Measurements from ENCODE around the gene SCT. TPM values are rescaled to one million over a fixed set of nuclear protein-coding genes. Genes with fewer than 3 reads are reported as not detected.

The SCT gene
- total and polyA plus RNA-seq, 2 of the 8 experiments (the other 6 are each of a cell fraction or from before 2014, with no cell fraction given) = 1.7 to 2.0 TPM

GRCh38 chr11:578276-579035, 48.5 kb downstream of the SCT start:
- no peak overlapping the region for H3K4ac ChIP-seq (replicated peaks; ENCODE audit: insufficient read length, low read depth, low read length)
- no peak overlapping the region for H4K8ac ChIP-seq (ENCODE audit: extremely low read depth, insufficient read depth, low read length)
- POLR2A ChIA-PET (ENCODE audit: partially characterized antibody) = interaction anchor here (0.7 to 2.6 kb wide), 8 partner anchors 10 to 169 kb away, joined by 3 to 9 read pairs (median 4); partner anchors contain the start of genes LMNTD2, RASSF7 and TALDO1
- H3K4me2 ChIP-seq (ENCODE audit: insufficient read depth in 1 of 2, low read depth in 2 of 2, low read length in 2 of 2) = peak overlapping the region; percentile 91 to 99; a peak in 2 of 4 replicates
- H3K79me1 ChIP-seq (ENCODE audit: low read depth, low read length) = peaks cover 23% of the 10 kb centered on the region
- H2BK15ac ChIP-seq (ENCODE audit: low read length) = no peak overlapping the region
- DNase-seq (ENCODE audit: low read depth in 1 of 2, low spot score in 2 of 2) (no peak), FAIRE-seq (no peak)
- peaks cover 38 to 54% of the 10 kb centered on the region in 2 experiments for H3K79me2 ChIP-seq (ENCODE audit: control insufficient read depth in 1 of 2, insufficient read depth in 2 of 2, low read length in 2 of 2)
- H3K27ac ChIP-seq (ENCODE audit: low read depth, low read length) = no peak overlapping the region
- H2BK20ac ChIP-seq (ENCODE audit: low read length) = no peak overlapping the region
- no peak overlapping the region for H2BK120ac ChIP-seq (replicated peaks; ENCODE audit: low read depth, low read length)
- H4K5ac ChIP-seq (ENCODE audit: insufficient read length, low read depth, low read length) = no peak overlapping the region
- no peak overlapping the region for H3K56ac ChIP-seq (replicated peaks; ENCODE audit: insufficient read length, low read depth, low read length)
- H3K4me3 ChIP-seq (ENCODE audit: extremely low read depth in 1 of 4, insufficient read depth in 2 of 4, low read depth in 3 of 4, low read length in 4 of 4) = peak overlapping the region; percentile 87 to 99 (median 88); a peak in 4 of 8 replicates
- no peaks in the 10 kb centered on the region for H3K9me3 ChIP-seq (ENCODE audit: insufficient read depth in 2 of 2, low read depth in 1 of 2, low read length in 1 of 2)
- H3K18ac ChIP-seq (ENCODE audit: extremely low read depth, low read length) = no peak overlapping the region
- no peak overlapping the region for H2BK12ac ChIP-seq (ENCODE audit: low read depth, low read length)
- H3K9ac ChIP-seq (replicated peaks in 1 of 4; ENCODE audit: extremely low read depth in 1 of 4, low read depth in 3 of 4, low read length in 3 of 4) = peak overlapping the region in 2 of 4 experiments; percentile 7 to 36; a peak in 3 of 7 replicates
- no peak overlapping the region; the same call in 1 of the 2 replicates for H2BK5ac ChIP-seq (ENCODE audit: low read depth, low read length)
- H3K14ac ChIP-seq (ENCODE audit: insufficient read length) = no peak overlapping the region
- H3K27me3 ChIP-seq (replicated peaks in 1 of 4; ENCODE audit: control insufficient read depth in 3 of 4, extremely low read depth in 1 of 4, insufficient read depth in 3 of 4, low read length in 3 of 4) = peaks cover 8 to 15% (median 13%) of the 10 kb centered on the region in 4 experiments
- H3K23me2 ChIP-seq (ENCODE audit: low read depth, low read length) = peaks cover 15% of the 10 kb centered on the region
- peaks cover 4 to 17% (median 11%) of the 10 kb centered on the region in 4 experiments for H3K4me1 ChIP-seq (replicated peaks in 1 of 4; ENCODE audit: control insufficient read depth in 3 of 4, insufficient read depth in 4 of 4, low read length in 3 of 4)
- no peak overlapping the region for H3K23ac ChIP-seq (ENCODE audit: insufficient read length)
- peaks cover 37 to 44% of the 10 kb centered on the region in 2 experiments for H4K20me1 ChIP-seq (replicated peaks in 1 of 2; ENCODE audit: control insufficient read depth in 1 of 2, insufficient read depth in 2 of 2, low read length in 2 of 2)
- CTCF ChIA-PET (ENCODE audit: partially characterized antibody) = interaction anchor here (0.6 to 2.6 kb wide), 5 partner anchors 12 to 244 kb away, joined by 3 to 11 read pairs (median 6); no protein-coding TSS in a partner anchor
- H3K36me3 ChIP-seq (ENCODE audit: control insufficient read depth in 2 of 4, insufficient read depth in 4 of 4, low read length in 3 of 4) = peaks cover 0 to 13% (median 7%) of the 10 kb centered on the region in 4 experiments; a peak in 6 of 8 replicates
- WGBS, 2 experiments (ENCODE audit: extremely low coverage in 1 of 2, insufficient coverage in 1 of 2, insufficient read length in 1 of 2, insufficient replicate concordance in 2 of 2, low coverage in 1 of 2, low lambda C conversion rate in 2 of 2, missing lambda C conversion rate in 1 of 2) = 94% methylated on average over 19 of the region's 21 CpGs; no CpG with 5 or more reads in 1 of the 2 experiments
- no peak overlapping the region for H2AFZ ChIP-seq (ENCODE audit: low read length)
- no peak overlapping the region for H4K91ac ChIP-seq (replicated peaks; ENCODE audit: insufficient read length, low read length)
- H2AK5ac ChIP-seq (ENCODE audit: low read depth, low read length) = no peak overlapping the region
- TF ChIP-seq NRF1 (IDR thresholded peaks at IDR 0.05; ENCODE audit: low read depth, low read length) (no peak), EZH2 (IDR thresholded peaks at IDR 0.05; ENCODE audit: low read depth, low read length, severe bottlenecking) (no peak), FOSL1 (IDR thresholded peaks at IDR 0.05; ENCODE audit: insufficient read depth, low read depth, low read length) (no peak), CTCF (IDR thresholded peaks at IDR 0.05; ENCODE audit: control extremely low read depth in 1 of 3, insufficient read depth in 1 of 3, low read depth in 1 of 3, low read length in 3 of 3) (no peak), HDAC6 (IDR thresholded peaks at IDR 0.05; ENCODE audit: low read depth, low read length) (no peak)
- TF ChIP-seq, protein P1, sequence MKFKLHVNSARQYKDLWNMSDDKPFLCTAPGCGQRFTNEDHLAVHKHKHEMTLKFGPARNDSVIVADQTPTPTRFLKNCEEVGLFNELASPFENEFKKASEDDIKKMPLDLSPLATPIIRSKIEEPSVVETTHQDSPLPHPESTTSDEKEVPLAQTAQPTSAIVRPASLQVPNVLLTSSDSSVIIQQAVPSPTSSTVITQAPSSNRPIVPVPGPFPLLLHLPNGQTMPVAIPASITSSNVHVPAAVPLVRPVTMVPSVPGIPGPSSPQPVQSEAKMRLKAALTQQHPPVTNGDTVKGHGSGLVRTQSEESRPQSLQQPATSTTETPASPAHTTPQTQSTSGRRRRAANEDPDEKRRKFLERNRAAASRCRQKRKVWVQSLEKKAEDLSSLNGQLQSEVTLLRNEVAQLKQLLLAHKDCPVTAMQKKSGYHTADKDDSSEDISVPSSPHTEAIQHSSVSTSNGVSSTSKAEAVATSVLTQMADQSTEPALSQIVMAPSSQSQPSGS (IDR thresholded peaks at IDR 0.05; ENCODE audit: low read length) = no peak
